ENCODE data around the gene RYR2. TPM values are rescaled to one million over a fixed set of nuclear protein-coding genes. Genes with fewer than 3 reads are reported as not detected.

The RYR2 gene
- total RNA-seq: under 0.01 TPM in 1 of 2 replicates, not detected in the other

DNA sequence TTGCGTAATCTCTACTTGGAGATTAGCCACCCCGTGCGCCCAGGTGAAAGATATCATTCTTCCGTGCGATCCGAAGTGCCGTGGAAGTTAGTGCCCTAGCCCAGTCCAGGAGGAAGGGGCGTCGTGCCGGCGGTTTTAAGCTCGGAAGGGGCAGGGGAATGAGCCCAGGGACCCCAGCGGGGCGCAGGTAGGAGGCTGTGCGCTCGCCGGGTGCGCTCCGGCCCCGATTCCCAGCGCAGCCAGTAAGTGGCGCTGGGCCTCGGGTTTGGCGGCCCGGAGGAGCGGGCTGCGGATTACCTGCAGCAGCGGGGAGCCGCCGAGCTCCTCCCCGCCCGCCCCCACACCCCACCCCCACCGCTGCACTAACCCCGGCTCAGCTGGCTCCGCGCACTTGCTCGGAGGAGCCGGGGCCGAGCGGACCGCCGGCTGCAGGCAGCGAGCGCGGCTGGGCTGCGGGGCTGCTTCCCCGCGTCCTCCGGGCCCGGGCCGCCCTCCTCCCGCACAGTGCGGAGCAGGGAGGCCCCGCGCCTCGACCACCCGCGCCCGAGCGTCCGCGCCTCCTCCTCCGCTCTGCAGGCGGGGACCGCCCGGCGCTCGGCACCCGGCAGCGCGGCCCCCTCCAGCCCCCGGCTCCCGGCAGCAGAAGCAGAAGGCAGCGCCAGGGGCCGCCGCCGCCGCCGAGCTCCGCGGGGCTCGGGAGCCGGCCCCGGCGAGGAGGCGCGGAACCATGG lies at the start of gene RYR2:
Gene RYR2 (plus strand): TSS at position 390 of the 731 bp plus-strand sequence. CDS start 338 bp downstream, at position 728.

DNA sequence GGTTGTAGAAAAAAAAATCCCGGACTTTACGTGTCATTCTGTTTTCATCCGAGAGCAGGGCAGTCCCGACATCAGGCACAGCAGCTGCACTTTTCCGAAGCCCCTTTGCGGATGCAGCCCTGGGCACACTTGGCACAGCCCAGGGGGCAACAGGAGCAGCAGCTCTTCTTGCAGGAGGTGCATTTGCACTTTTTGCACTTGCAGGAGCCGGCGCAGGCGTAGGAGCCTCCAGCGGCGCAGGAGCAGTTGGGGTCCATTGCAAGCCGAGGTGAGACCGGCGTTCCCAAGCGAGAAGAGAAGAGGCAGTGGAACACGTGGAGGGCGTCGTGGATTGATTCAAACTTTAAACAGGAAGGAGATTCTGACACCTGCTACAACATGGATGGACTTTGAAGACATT lies 37.9 kb upstream of the RYR2 start, which contains the start of gene MT1HL1:
Gene MT1HL1 (minus strand): TSS at position 326 of the 400 bp plus-strand sequence. CDS start 69 bp downstream, at position 257.

Other genes with a start within 250 kb of the RYR2 start
- 16.7 and 22.1 TPM in 2 replicates for gene MTR, start 246.9 kb upstream of the RYR2 start, total RNA-seq
- gene MT1HL1, start 37.7 kb upstream of the RYR2 start, total RNA-seq: not detected in 2 replicates

Measured in nasal cavity respiratory epithelium epithelial cell of viscerocranial mucosa (primary cell).